GM19324 (cell line): ENCODE results near the gene GALNT2.

Experiments
- ATAC-seq: cut with Tn5 transposase; IDR thresholded peaks from one replicate; pipeline ENCODE4 v1.9.1; 2021; ENCODE audit warnings: mild to moderate bottlenecking, moderate library complexity; ENCODE audit not compliant: unreplicated experiment, low FRiP score

Gene GALNT2

GRCh38 chr1:230125640-230126528 is 58.8 kb downstream of the GALNT2 start:
- no peak for ATAC-seq

DNA sequence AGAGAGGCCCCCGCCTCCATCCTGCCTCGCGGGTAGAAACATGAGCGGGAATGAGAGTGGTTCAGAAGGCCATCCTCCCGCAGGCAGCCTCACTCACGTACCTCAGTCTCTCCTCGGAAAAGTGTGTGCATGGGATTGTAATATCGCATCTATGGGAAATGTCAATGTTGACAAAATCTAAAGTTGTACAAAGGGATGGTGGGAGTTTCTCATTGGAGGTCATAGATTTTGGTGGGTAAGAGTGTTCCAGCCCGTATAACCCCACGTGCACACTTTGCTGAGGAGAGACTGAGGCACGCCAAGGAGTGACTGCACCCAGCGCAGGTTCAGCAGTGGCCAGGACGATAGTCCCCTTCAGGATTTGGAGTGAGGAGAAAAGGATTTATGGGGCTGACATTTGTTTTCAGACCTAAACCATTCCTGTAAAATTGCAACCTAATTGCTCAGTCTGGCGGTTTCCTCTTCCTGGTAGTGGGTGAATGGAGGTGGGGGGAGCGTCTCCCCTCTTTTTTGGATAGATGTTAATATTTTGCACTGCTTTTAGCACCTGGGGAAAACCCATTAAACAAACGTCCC is 59.6 kb downstream of the GALNT2 start:
- no peak for ATAC-seq

GRCh38 chr1:230127105-230128054 is 60.3 kb downstream of the GALNT2 start:
- ATAC-seq: no peak

DNA sequence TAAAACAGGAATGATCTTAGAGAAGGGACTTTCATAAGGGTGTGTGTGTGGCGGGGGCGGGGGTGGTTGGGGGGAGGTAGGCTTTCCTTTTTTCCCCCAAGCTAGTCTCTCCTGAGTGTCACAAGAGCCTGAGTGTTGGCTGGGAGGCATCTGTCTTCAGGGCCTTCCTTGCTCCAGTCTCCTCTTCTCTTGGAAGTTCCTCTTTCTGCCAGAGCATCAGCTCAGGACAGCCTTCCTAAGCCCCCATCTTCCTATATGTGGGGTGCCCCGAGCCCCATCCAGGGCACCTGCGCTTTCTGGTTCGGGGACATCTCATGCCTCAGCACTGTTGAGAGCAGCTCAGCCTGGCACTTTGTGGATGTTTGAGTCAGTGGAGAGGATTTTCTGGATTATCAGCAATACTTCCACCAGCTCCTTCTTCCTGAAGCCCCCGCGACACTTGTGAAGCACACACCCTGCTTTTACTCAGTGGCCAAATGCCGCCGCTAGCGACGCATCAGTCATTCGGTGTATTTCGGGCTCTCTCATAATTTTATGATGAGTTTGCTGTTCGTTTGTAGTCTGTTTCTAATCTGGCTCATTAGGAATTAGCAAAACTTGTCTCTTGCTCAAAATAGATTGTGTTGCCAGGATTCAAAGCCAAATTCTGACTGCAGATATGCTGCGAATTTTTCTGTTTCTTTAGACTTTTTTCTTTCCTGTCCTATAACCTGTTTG is 61.7 kb downstream of the GALNT2 start:
- no peak for ATAC-seq

DNA sequence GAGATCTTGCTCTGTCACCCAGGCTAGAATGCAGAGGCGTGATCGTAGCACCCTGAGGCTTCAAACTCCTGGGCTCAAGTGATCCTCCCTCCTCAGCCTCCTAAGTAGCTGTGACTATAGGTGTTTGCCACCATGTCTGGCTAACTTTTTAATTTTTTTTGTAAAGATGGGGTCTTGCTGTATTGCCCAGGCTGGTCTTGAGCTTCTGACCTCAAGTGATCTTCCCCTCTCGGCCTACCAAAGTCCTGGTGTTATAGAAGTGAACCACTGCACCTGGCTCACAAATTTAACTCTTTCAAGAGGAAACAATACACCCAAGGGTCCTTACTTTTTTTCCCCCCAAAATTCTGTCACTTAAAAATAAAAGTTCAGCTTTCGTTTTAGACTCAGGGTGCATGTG is 62.3 kb downstream of the GALNT2 start:
- ATAC-seq: no peak

DNA sequence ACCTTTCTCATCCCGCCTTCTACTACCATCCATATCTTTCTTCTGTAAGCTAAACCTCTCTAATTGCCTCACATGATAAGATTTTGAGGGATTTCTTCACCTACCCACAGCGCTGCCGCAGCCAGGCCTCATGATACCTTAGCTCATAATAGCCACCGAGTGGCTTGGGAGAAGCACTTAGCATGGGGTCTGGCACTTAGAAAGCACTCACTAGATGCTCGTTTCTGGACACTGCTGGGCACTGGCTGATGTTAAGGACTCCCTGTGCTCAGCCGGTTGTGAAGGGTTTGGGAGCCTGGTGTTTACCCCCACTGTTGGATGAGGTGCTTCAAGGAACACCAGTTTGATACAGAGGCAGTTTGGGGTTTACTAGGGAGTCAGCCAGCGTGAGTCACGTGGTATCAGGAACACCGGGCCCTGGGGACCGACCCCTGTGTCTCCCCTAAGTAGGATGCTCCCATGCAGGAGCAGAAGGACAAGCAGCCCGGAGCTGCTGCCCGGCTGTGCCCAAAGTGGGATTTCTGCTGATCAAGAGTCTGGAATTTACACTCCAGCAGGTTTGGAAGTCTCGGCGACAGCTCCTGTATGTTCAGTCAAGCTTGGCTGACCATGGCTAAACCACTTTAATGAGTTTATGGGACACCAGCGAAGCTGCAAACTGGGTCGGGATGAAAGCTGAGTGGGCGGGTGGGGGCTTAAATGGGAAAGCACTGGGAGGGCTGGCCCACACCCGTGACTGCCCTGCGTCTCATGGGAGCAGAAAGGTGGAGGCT is 63.3 kb downstream of the GALNT2 start:
- no peak for ATAC-seq

- no peak for ATAC-seq
Measured at GRCh38 chr1:230131457-230131856, 64.4 kb downstream of the GALNT2 start.

GRCh38 chr1:230132758-230133157 is 65.7 kb downstream of the GALNT2 start:
- ATAC-seq: no peak

DNA sequence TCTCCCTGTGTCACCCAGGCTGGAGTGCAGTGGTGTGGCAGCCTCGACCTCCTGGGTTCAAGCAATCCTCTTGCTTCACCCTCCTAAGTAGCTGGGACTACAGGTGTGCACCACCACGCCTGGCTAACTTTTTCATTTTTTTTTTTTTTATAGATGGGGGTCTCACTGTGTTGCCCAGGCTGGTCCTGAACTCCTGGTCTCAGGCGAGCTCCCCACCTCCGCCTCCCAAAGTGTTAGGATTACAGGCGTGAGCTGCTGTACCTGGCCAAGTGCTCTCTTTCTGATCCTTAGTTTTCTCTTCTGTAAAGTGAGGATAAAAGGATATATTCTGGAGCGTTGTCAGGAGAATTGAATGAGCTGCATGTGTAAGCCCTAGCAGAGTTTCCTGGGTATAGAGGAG is 68.7 kb downstream of the GALNT2 start:
- no peak for ATAC-seq

DNA sequence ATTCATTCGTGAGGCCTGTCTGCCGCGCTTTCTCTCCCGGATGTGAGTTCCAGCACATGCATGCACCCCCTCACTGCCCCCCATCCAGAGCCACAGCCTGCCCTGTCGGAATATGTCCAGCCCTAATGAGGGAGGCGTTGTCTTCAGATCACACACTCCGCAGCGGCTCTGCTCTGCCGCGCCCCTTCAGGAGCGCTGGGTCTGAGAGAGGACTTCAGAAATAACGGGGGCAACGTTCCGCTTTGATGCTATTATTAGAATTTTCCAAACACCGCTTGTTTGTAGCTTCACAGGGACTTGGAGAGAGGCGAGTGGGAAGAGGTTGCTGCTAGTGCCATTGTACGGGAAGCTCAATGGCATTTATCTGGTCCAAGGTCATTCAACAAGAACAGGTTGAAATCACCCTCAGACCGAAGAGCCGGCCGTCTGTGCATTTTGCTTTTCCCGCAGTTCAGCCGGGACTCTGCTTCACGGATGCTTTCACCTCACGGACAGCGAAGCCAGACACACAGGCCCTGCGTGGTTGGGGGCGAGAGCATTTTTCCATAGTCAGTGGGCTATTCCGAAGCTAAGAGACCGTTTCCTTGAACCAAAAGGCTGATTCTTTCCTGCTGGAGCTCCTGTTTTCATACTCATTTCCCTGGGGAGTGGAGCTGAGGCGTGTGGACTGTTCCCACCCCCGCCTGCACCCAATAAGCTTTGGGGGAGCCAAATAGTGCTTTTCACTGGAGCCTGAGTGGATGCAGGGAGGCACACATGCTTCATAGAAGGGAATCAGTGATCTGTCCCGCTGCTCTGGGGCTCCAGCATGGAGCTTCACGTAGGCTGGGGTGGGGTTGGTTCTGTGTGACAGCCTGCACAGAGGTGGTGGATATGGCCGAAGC is 69.7 kb downstream of the GALNT2 start:
- ATAC-seq: no peak

GRCh38 chr1:230137337-230137815 is 70.3 kb downstream of the GALNT2 start:
- no peak for ATAC-seq

- ATAC-seq: no peak
Measured at GRCh38 chr1:230138561-230139239, 71.7 kb downstream of the GALNT2 start.

DNA sequence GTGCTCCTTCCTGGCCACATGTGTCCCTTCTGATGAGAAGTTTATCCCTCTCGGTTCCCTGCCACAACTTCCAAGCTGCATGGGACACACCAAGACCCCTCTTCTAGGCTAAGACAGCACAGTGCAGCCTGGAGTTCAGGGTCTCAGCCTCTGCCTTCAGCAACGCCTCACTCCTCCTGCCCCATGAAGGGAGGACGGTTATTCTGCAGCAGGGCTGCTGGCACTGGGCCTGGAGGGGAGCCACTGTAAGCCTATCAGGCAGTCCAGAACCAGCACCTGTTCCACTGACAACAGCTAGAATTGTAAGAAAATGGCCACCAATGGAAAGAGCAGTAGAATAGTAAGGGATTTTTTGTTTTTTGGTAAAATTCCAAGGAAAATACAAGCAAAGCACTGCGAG is 72.3 kb downstream of the GALNT2 start:
- no peak for ATAC-seq

DNA sequence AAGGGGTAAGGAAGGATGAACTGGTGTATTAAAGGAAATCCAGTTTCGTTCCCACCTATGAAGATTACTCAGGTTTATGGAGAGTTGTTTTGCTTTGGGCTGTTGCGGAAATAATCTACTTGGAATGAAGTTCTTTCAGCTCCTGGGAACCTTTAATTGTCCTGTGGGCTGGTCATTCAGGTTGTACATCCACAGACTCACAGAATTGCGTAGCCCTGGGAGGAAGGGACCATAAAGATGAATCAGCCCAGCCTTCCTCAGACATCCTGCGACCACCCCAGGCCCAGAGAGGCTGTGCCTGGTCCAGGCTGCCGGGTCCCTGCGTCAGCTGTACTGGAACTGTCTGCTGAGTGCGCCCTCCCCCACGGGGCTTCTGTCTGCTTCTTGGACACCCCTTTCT is 72.7 kb downstream of the GALNT2 start:
- no peak for ATAC-seq

GRCh38 chr1:230140221-230141020 is 73.4 kb downstream of the GALNT2 start:
- ATAC-seq: no peak

GRCh38 chr1:230141021-230141648 is 74.1 kb downstream of the GALNT2 start:
- no peak for ATAC-seq
